ENCODE results near the gene UPP1.

UPP1 gene

DNA sequence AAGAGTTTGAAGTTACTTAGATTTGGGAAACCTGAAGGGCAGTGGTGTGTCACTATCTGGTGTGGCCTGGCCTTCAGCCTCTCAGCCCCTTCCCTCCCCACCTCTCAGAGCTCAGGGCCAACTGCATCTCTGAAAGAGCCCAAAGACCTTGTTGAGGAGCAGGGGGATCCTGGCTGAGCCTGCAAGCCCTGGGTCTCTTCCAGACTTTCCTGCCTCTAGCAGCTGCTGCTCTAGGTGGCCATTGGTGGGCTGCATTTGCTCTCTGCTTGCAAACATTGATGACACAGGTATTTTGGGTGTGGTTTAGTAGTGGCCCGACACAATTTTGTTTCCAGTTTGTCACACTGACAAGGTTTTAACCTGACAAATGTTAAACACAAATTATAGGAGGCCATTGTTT lies 3.1 kb upstream of the UPP1 start:
- DNase-seq (ENCODE audit: low read depth), result no peak

DNA sequence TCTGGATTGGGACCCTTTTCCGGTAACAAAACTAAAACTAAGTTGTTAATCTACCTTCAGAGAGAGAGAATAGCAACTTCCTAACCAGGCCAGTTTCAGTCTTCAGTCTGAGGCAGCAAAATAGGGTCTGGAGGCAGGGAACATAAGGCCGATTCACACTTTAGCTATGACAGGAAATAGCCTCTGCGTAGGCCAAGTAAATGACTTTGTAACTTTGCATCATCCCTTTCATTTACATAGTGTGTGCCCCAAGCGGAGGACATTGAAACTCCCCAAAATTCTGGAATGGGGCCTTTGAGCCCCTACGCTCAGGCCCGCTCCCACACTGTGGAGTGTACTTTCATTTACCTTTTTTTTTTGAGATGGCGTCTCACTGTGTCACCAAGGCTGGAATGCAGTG lies 1.7 kb upstream of the UPP1 start:
- DNase-seq (ENCODE audit: low read depth), result no peak

DNA sequence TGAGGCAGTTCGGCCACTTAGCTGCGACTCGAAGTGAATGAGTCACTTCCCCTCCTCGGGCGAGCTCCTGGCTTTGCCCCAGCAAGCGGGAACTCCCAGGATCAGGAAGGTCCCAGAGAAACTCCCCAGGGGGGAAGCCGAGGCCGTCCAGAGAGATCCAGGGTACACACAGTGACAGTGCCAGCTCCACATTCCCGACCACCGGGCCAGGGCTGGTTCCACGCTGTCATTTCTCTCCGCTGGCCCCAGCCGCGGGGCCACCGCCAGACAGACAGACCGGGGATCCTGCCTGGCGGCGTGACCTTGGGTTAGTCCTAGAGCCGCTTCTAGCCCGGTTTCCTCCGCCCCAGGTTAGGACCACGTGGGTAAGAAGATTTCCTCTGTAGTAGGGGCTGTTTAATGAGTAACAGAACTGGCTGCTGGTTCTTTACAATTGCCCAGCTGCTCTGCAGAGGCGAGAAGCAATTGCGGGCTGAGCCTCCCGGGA lies 463 bp upstream of the UPP1 start:
- no peak for DNase-seq (ENCODE audit: low read depth)

DNA sequence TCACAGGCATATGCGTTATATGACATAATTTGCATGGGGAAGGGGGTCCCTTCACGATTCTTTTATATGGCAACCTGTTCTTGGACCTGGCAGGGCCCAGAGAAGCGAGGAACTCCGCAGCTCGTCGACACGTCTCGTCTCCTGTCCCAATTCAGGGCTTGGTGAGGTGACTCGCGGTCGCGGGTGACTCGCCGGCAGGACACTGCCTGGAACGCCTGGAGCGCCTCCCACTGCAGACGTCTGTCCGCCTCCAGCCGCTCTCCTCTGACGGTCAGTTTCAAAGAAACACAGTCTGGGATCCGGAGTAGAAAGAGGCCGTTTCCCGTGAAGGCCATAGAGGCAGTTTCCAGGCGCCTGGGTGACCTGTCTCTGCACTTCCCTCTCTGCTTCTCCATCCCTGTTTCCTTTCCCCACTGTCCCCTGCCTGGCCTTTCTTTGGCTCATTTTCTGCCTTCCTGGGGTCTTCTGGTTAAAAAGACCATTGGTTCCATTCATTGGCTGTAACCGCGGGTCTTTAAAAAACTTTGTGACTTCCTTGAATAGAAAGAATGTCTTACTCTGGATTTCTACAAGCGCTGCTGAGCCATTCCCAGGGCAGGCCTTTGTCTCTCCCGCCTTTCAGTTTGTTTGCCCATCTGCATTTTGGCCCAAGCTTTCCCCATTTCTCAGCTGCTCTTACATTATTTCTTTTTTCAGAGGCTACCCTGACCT lies 1.2 kb downstream of the UPP1 start:
- no peak for DNase-seq (ENCODE audit: low read depth)

DNA sequence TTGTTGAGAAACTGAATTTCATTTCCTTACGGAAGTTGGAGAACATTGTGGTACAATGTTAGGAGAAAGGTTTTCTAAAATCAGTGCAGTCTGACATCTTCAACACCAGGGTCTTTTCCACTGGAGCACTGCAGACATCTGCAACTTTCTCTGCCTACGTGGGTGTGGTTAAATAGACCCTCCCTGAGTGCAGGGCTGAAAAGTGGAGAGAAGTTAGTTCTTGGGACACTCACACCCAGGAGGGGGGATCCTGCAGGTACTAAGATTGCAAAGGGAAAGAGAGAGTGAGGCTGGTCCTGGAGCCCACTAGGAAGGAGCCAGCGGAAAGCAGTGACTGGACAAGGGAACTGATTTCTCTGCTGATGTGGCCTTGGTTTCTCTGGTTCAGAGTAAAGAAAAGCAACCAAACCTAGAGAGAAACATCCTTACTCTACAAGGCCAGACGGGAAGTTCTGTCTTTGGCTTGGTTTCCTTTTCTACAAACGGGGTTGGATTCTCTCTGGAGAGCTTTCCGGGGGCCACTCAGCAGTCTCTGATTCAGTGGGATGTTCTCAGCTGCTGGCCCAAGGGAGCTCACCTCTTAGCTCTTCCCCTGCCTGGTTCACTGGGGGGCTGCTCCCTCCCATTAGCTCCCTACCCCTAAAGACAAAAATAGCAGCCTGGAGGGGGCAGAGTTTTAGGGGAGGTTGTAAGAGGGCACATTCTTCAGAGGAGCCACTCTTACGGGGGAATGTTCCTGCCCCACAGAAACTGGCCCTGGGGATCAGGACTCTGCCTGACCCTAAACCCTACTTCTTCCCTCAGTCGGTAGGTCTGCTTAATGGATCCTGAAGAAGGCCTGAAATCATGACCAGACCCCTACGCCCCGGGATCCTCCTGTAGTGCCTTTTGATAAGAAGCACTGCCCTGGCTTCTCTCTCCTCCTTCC lies 2.7 kb downstream of the UPP1 start:
- DNase-seq (ENCODE audit: low read depth), result no peak

DNA sequence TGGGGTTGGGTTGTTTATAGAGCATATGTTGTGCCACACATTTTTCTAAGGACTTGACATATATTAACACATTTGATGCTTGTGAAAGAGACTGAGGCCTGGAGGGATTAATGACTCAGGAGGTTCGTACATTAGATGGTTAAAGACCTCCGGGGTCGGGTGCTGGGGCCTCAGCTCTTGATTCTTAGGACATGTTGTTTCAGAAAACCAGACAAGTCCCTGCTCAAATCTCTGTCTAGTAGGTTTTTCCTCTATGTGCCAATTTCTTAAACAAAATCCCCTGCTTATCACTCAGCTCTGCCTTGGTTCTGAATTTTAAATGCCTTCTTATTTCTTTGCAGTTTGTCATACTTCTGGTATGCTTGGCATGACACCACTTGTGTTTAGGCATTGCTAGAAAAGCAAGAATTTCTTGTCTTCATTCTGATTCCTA lies 5.8 kb downstream of the UPP1 start:
- DNase-seq (ENCODE audit: low read depth), result no peak

DNA sequence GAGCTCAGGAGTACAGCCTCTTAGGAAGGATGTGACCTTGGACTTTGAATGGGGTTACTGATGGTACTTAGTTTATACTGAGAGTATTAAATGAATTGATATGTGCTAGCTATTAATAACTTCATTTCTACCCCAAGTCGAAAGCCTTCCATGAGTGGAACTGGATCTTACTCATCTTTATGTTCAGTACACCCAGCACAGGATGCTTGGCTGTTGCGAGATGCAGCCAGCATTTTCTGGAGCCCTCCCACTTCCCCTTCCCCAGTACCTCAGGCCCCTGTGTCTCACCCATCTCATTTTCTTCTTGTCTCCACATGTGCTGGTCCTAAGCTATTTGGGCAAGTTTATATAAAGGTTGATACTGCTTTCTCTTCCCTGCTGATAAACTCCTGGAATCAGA lies 7.2 kb downstream of the UPP1 start:
- DNase-seq (ENCODE audit: low read depth), result no peak

DNA sequence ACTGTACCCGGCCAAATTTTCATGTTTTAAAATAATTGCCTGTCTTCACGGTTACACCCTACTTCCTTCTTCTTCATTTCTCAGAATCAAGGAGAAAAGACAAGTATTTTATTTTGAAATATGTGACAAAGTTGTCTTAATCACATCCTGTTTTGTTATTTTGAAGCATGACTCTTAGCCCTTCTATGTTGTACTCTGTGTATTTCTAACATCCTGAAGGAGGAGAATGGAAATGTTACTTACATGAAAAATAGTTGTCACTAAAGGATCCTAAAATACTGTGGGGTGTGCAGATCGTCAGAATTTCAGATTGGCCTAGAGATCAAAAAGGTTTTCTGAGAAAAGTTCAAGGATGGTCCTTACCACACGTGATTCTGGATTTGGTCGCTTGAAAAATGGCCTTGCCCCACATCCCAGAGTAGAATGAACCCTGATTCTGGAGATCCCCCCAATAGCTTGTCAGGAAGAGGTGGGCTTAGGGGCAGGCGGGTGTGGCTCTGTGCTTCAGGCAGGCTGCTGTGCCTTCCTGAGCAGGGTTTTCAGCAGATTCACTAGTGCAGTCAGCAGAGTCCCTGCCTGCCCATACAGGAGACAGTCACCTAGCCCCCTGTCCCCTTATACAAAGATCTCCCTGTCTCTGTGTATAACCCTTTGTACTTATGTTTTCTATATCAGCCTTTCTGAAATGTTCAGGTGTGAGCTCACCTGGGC lies 8.6 kb downstream of the UPP1 start:
- DNase-seq (ENCODE audit: low read depth), result no peak

DNA sequence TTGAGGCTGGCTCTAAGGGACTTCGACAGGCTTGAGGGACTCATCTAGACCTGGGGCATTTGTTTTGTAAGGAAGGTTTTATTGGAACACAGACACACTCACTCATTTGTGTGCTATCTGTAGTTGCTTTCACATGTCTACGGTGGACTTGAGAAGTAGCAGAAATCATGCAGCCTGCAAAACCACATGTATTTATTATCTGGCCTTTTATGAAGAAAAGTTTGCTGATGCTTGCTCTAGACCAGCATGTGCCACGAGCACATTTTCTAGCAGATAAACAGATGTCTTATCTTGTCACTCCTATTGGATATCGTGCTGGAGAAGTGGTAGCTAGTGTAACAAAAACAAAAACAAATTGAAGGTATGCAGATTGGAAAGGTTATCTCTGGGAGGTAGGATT lies 9.8 kb downstream of the UPP1 start:
- no peak for DNase-seq (ENCODE audit: low read depth)

DNA sequence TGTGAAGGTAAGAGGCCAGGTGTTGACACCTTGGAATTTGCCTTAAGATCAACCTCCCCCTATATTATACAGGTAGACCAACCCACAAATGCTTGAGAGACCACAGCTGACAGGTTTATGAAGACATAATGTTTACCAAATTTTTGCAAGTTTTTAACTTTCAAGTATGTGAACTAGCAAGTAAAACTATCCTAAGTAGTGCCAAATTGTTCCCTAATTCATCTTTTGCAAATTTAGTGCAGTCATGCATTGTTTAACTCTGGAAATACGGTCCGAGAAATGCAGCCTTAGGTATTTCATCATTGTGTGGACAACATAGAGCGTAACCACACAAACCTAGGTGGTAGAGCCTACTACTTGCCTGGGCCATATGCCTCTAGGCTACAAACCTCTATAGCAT lies 10.7 kb downstream of the UPP1 start:
- no peak for DNase-seq (ENCODE audit: low read depth)

DNA sequence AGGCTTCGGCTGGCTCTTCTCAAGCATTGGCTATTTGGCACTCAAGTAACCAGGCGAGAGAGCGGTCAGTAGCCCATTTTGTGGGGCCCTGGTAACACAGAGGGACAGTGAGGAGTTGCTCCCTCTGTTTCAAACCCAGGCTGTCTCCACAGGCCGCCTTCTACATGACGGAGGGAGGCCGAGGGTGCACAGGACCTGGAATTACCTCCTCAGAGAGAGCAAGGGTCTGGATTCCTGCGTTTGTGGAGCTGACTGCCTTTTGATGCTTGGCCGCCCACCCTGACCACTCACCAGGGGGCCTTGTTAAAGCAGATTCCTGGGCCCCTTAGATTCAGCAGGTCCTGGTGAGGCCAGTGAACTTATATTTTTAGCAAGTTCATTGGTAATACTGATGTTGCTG lies 12.3 kb downstream of the UPP1 start:
- no peak for DNase-seq (ENCODE audit: low read depth)

DNA sequence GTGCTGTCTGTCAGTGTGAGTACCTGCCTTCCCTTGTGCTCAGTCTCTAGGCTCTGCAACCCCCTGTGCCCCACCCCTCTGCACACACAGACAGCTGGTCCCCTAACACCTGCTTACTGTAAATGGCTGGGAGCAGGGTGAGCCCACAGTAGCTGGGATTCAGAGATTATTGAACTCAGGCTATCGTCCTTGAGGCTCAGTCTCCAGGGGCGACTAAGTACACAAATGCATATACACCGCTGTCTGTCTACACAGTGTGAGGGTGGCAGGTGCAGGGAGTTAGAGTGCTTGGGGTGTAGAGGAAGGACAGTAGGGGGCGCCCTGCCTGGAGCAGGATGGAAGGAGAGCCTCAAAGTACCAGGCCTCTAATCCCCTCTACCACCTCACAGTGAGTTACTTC lies 12.9 kb downstream of the UPP1 start:
- no peak for DNase-seq (ENCODE audit: low read depth)

DNA sequence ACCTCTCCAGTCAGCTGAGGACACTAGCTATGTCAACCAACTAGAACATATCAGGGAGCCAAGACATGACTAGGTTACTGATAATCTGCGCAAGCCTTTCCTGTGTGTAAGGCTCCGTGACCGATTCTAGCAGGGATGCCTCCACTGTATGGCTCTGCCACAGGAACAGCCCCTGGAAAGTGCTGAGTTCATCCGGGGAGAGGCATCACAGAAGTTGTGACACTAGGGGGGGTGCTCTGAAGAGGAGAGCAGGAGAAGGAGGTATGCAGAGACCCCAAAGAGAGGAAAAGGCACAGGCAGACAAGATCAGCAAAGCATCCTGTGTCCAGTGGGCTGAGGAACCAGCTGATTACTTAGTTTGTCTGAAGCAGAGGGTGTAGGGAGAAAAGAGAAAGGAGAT lies 13.5 kb downstream of the UPP1 start:
- no peak for DNase-seq (ENCODE audit: low read depth)

DNA sequence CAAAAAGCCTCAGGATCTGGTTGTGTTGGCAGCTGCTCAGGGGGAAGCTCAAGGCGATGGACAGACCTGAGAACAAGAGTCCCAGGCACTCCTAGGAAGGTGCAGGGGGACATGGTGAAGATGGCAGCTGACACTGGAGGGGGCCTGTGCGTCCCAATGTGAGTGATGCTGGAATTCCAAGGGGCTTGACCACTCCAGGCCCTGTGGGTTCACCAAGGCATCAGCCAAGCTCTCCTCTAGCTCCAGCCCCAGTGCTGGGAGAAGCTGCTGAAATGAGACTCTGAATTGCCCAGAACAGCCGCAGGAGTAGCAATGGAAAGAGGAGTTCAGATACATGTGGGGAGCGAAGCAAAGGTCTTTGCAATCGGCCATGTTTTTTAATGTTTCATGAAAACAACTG lies 16.0 kb downstream of the UPP1 start:
- no peak for DNase-seq (ENCODE audit: low read depth)

DNA sequence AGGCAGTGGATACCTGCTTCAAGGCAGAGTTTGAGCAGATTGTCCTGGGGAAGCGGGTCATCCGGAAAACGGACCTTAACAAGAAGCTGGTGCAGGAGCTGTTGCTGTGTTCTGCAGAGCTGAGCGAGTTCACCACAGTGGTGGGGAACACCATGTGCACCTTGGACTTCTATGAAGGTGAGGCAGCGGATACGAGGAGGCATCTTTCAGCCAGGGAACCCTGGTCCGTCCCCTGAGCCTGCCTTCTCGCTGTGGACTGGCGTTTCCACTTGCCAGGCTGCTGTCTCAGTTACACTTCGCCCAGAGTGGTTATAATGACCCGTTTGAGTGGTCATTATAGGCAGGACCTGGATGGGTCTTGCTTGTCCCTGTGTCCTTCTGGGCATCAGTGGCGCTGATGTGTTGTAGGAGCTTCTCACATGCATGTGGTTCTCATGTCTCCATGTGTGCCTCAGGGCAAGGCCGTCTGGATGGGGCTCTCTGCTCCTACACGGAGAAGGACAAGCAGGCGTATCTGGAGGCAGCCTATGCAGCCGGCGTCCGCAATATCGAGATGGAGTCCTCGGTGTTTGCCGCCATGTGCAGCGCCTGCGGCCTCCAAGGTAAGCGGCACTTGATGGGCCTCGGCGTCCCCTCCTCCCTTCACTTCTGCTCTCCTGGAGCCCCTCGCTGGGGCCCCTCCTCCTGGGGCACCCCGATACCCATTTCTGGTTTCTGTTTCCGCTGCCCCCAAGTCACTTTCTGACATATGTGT lies 18.0 kb downstream of the UPP1 start:
- DNase-seq (ENCODE audit: low read depth), result no peak

DNA sequence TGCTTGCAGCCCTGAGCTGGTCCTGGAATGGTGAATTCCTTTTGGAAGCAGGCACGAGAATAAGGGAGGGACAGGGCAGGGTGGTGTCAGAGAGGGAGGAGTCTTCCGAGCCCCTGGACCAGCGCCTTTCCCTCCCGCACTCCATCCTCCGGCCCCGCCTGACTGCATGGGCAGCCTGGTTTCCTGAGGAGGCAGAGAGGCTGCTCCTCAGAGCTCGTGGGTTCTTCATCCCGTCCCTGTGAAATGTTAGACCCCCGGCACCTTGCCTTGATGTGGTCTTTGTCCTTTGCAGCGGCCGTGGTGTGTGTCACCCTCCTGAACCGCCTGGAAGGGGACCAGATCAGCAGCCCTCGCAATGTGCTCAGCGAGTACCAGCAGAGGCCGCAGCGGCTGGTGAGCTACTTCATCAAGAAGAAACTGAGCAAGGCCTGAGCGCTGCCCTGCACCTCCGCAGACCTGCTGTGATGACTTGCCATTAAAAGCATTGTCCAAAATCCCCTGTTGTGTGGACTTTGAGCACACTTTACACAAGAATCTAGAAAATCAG lies 18.9 kb downstream of the UPP1 start:
- no peak for DNase-seq (ENCODE audit: low read depth)

DNA sequence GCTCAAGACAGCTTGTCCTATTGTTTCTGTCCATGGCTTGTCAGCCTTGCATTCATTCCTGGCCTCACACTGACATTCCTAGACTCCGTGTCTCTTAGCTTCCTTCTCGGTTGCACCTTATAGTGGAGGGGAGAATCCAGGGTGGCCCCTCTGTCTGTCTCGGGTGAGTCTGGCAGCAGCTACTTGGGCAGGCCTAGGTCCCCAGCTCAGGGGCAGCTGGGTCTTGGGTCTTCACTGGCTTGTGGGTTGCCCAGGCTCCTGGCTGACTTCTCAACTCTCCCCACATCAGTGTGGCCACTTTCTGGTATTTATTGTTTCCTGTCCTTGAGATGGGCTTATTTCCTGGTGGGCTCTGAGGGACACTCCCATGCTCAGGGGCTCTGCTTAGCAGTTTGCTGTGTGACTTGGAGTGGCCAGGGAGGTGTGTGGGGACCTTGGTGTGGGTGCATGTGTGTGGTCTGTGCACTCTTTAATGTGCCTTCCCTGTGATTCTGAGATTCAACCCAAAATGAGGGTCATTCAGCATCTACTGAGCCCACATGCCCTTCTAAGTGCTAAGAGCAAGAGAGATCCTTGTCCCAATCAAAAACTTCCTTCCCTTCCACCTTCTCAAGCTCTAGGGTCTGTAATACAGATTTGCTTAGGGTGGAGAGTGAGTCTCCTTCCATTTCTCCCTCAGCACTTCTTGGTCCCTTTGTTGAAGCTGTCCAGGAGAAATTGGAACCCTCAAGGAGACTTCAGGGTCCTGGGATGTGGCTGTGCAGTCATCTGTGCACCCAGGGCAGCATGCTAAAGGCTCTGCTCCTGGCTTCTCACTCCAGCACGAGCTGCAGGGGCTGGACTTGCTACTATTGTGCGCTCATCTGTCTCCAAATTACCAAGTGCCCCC lies 20.1 kb downstream of the UPP1 start:
- DNase-seq (ENCODE audit: low read depth), result no peak

DNA sequence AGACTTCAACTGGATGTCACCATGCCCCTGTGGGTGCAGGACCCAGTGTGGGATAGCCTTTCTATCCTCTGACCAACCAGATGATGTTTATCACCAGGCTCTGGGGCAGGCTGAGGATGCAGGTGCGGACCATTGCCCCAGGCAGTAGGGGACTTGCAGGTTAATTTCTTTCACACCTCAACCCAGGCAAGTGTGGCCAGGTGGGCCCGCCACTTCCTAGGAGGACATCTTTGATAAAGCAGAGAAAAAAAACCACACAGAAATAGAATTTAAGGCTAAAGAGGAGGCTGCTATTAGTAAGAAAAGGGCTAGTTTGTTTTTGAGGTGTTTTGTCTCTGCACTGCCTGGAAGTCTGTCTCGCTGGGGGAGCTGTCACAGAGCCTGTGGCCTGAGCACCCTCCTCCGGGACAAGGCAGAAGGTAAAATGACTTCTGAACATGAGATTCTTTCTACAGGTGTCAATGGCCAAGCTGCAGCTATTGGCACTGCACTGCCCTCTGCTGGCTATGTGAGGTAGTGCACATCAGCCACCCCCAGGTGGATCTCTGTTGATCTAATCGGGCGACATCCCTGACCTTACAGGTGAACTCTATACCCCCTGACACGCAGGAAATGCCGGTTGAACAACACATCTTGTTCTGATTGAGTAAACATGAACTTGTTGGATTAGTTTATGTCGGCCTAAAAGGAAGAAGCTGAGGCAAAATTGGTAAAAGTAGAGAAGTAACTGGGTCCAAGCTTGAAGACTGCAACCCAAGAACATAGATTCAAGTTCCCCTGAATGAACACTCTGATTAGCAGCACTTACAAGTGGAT lies 21.0 kb downstream of the UPP1 start:
- peak; percentile 82 for DNase-seq (ENCODE audit: low read depth)

DNA sequence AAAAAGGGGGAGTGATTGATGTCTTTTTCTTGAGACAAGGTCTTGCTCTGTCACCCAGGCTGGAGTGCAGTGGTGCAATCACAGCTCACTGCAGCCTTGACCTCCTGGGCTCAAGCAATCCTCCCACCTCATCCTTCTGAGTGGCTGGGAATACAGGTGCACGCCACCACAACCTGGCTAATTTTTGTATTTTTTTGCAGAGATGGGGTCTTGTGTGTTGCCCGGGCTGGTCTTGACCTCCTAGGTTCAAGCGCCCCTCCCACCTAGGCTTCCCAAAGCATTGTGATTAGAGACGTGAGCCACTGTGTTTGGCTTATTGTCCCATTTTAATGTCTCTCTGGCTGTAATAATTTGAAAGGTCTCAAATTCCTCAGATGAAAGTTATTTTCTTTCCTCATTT lies 21.8 kb downstream of the UPP1 start:
- no peak for DNase-seq (ENCODE audit: low read depth)

DNA sequence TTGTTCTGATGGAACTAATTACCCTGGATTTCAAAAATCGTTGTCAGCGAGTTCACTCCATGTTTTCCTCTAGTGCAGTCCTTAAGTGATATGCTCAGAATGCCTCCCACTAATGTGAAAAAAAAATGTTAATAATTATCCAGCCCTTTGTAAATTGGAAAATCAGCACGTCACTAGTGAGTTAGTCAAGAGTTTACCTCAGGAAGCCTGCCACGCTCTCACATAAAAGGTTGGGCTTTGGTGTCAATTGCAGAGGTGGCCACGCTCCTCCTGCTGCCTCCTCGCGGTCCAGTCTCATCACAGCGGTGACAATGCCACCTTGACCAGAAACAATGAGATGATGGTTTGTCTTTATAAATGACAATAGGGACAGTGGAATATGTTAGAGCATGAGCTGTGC lies 22.5 kb downstream of the UPP1 start:
- no peak for DNase-seq (ENCODE audit: low read depth)

All from activated T-helper 1 cell treated with Interleukin-2 at 50 U/mL for 16 hours (primary cell).